Fibroblast of skin of back (primary cell): ENCODE results near the gene NOP9.

Source experiments
- DNase-seq: peaks from one replicate; pipeline ENCODE4 v3.0.0-alpha.2; 2013

Gene NOP9

GRCh38 chr14:24262821-24263733 is 36.6 kb upstream of the NOP9 start, which contains the start of gene TGM1:
Gene TGM1, minus strand, starts transcription at chr14:24263177. Its CDS starts 825 bp downstream, at chr14:24262352.
- no peak for DNase-seq

- DNase-seq: no peak
Observed at GRCh38 chr14:24263848-24264247, 35.8 kb upstream of the NOP9 start.

GRCh38 chr14:24264298-24264697 is 35.4 kb upstream of the NOP9 start:
- DNase-seq: no peak

- DNase-seq: no peak
Observed at GRCh38 chr14:24266344-24267244, 33.1 kb upstream of the NOP9 start.

- DNase-seq: no peak
Observed at GRCh38 chr14:24267516-24267915, 32.1 kb upstream of the NOP9 start.

- no peak for DNase-seq
Observed at GRCh38 chr14:24268225-24268624, 31.4 kb upstream of the NOP9 start.

- DNase-seq: no peak
Observed at GRCh38 chr14:24269368-24269767, 30.3 kb upstream of the NOP9 start.

- DNase-seq: no peak
Observed at GRCh38 chr14:24269910-24270536, 29.6 kb upstream of the NOP9 start.

GRCh38 chr14:24270537-24271133 is 29.0 kb upstream of the NOP9 start:
- DNase-seq: no peak

- peak; percentile 83 for DNase-seq
Observed at GRCh38 chr14:24271134-24271833, 28.4 kb upstream of the NOP9 start, which contains the start of gene RABGGTA. Gene RABGGTA, minus strand, starts transcription at chr14:24271597. Its CDS starts 482 bp downstream, at chr14:24271115.

- no peak for DNase-seq
Observed at GRCh38 chr14:24271834-24272263, 27.8 kb upstream of the NOP9 start.

- no peak for DNase-seq
Observed at GRCh38 chr14:24272467-24272866, 27.2 kb upstream of the NOP9 start.

GRCh38 chr14:24273422-24273998 is 26.1 kb upstream of the NOP9 start:
- no peak for DNase-seq

- DNase-seq: no peak
Observed at GRCh38 chr14:24274101-24274543, 25.5 kb upstream of the NOP9 start.

- no peak for DNase-seq
Observed at GRCh38 chr14:24277071-24277470, 22.6 kb upstream of the NOP9 start.

GRCh38 chr14:24277606-24278321 is 21.9 kb upstream of the NOP9 start:
- no peak for DNase-seq

GRCh38 chr14:24278424-24278823 is 21.2 kb upstream of the NOP9 start:
- DNase-seq: no peak

- peak; percentile 12 for DNase-seq
Observed at GRCh38 chr14:24279301-24280186, 20.1 kb upstream of the NOP9 start.

- no peak for DNase-seq
Observed at GRCh38 chr14:24280797-24281460, 18.7 kb upstream of the NOP9 start.
